Stimulated activated CD8-positive, alpha-beta memory T cell treated with anti-CD3 and anti-CD28 coated beads, Interleukin-2, amount 100 ng/mL, for 1 hour (primary cell): ENCODE data around the gene PRRT1B.

Experiments
- DNase-seq, 2 donors: peaks; one replicate each; pipeline ENCODE4 v3.0.0-alpha.2; 2020; ENCODE audit warnings: low read depth in 2 of 2

The PRRT1B gene

GRCh38 chr9:131579789-131580211, 34.5 kb downstream of the PRRT1B start:
- no peak for DNase-seq

GRCh38 chr9:131580358-131580757, 35.0 kb downstream of the PRRT1B start:
- DNase-seq = no peak

- DNase-seq = no peak
Measured at GRCh38 chr9:131582056-131582455, 36.7 kb downstream of the PRRT1B start.

GRCh38 chr9:131582466-131583336, 37.4 kb downstream of the PRRT1B start:
- DNase-seq = no peak

- no peak for DNase-seq
Measured at GRCh38 chr9:131583337-131583645, 38.0 kb downstream of the PRRT1B start.

GRCh38 chr9:131583836-131584555, 38.7 kb downstream of the PRRT1B start:
- DNase-seq = no peak

GRCh38 chr9:131584858-131585257, 39.5 kb downstream of the PRRT1B start:
- no peak for DNase-seq

- DNase-seq = peak; percentile 16 to 28
Measured at GRCh38 chr9:131585375-131585774, 40.1 kb downstream of the PRRT1B start.

GRCh38 chr9:131587331-131587730, 42.0 kb downstream of the PRRT1B start:
- no peak for DNase-seq

GRCh38 chr9:131587906-131588305, 42.6 kb downstream of the PRRT1B start:
- no peak for DNase-seq

- no peak for DNase-seq
Measured at GRCh38 chr9:131588396-131588795, 43.1 kb downstream of the PRRT1B start.

GRCh38 chr9:131589124-131589711, 43.9 kb downstream of the PRRT1B start:
- DNase-seq = no peak

- no peak for DNase-seq
Measured at GRCh38 chr9:131589993-131590392, 44.7 kb downstream of the PRRT1B start.

GRCh38 chr9:131590449-131590848, 45.1 kb downstream of the PRRT1B start:
- no peak for DNase-seq

- DNase-seq = peak; percentile 42 to 61
Measured at GRCh38 chr9:131590907-131591844, 45.9 kb downstream of the PRRT1B start.

- DNase-seq = no peak
Measured at GRCh38 chr9:131591845-131592208, 46.5 kb downstream of the PRRT1B start.

- DNase-seq = no peak
Measured at GRCh38 chr9:131593091-131593820, 47.9 kb downstream of the PRRT1B start.

- DNase-seq = no peak
Measured at GRCh38 chr9:131593936-131594665, 48.8 kb downstream of the PRRT1B start.

GRCh38 chr9:131594906-131595665, 49.8 kb downstream of the PRRT1B start:
- DNase-seq = no peak
